Activated CD4-positive, alpha-beta T cell treated with anti-CD3 and anti-CD28 coated beads for 36 hours (primary cell): ENCODE data around the gene CD44. TPM values are rescaled to one million over a fixed set of nuclear protein-coding genes. Genes with fewer than 3 reads are reported as not detected.

Experiments used
- ATAC-seq: fragments of 200-7000 bp; cut with Tn5 transposase; one replicate; pipeline ENCODE4 v1.10.0; 2021; ENCODE audit warnings: mild to moderate bottlenecking, moderate library complexity
- CTCF ChIA-PET: fragments of 350-600 bp; sonication (Branson Sonifier 250); formaldehyde crosslinking; loops from one replicate; lab custom pipeline; 2021; ENCODE audit warnings: antibody characterized with exemption; lab: Charles Lee
- POLR2A ChIA-PET: fragments of 350-600 bp; sonication (Branson Sonifier 250); formaldehyde crosslinking; loops from one replicate; lab custom pipeline; 2021; ENCODE audit warnings: antibody characterized with exemption, inconsistent platforms; lab: Charles Lee
- DNase-seq: peaks from one replicate; pipeline ENCODE4 v3.0.0-alpha.2; 2020
- H3K27ac Mint-ChIP-seq: one replicate; pipeline ENCODE4 v1.8.0; 2021; ENCODE audit warnings: mixed read lengths
- H3K27me3 Mint-ChIP-seq: one replicate; pipeline ENCODE4 v1.8.0; 2021; ENCODE audit warnings: mixed read lengths
- H3K36me3 Mint-ChIP-seq: one replicate; pipeline ENCODE4 v1.8.0; 2021; ENCODE audit warnings: low read depth, mixed read lengths
- H3K4me1 Mint-ChIP-seq: one replicate; pipeline ENCODE4 v1.8.0; 2021; ENCODE audit warnings: mixed read lengths
- H3K4me3 Mint-ChIP-seq: one replicate; pipeline ENCODE4 v1.8.0; 2021; ENCODE audit warnings: mild to moderate bottlenecking, moderate library complexity, mixed read lengths
- H3K9me3 Mint-ChIP-seq: one replicate; pipeline ENCODE4 v1.8.0; 2021; ENCODE audit warnings: low read depth, mixed read lengths
- intact Hi-C, 2 experiments: fragments of 100-400 bp; cut with DNase I in 1 of 2; cut with micrococcal nuclease in 1 of 2; formaldehyde crosslinking; loops; one replicate each; pipeline versions ENCODE4 v1.14.2 to v1.15.1; 2022 to 2024; cut with DNase I, micrococcal nuclease
- total RNA-seq, 2 experiments: library from RNA; stranded (reverse); gene quantifications; one replicate each; pipeline ENCODE4 v1.2.3, GENCODE V29; 2021

Gene CD44
- total RNA-seq, 2 experiments from 2014 or later, result 357 to 435 TPM

DNA sequence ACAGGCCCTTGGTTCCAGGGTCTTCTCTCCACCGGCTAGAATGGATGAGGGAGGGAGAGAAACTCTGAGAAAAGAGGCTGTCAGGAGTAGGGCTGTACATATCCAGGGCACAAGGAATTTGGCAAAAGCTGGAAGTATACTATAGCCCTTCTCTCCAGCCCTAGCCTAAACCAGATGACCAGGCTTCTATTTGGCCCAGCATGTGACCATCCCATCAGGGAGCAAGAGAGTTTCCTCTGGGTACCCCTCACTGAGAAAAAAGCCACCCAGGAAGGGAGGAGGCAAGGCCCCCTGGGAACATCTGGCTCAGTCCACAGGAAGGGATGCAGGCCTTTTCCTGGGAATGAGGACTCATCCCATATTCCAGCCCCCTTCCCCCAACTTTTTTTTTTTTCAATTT lies 8.3 kb downstream of the CD44 start:
- peak overlapping the region; percentile 99 for H3K27ac Mint-ChIP-seq
- intact Hi-C loops, result loop anchor here (2.0 to 10.0 kb wide), 5 partner anchors 68 to 902 kb away; partner anchors contain the start of gene TRIM44 (in 1 of the 2)
- peak overlapping the region; percentile 65 for H3K4me3 Mint-ChIP-seq
- ChIA-PET POLR2A (interaction anchor here (1.0 to 2.5 kb wide), 12 partner anchors 9 to 497 kb away, joined by 3 to 49 read pairs (median 5); no protein-coding TSS in a partner anchor), CTCF (interaction anchor here (0.6 to 2.2 kb wide), 10 partner anchors 8 to 118 kb away, joined by 3 to 39 read pairs (median 4); no protein-coding TSS in a partner anchor)
- no peaks in the 10 kb centered on the region for H3K27me3 Mint-ChIP-seq
- no peaks in the 10 kb centered on the region for H3K9me3 Mint-ChIP-seq
- ATAC-seq (no peak), DNase-seq (no peak)
- peaks cover 82% of the 10 kb centered on the region for H3K36me3 Mint-ChIP-seq
- H3K4me1 Mint-ChIP-seq, result peaks cover 98% of the 10 kb centered on the region

DNA sequence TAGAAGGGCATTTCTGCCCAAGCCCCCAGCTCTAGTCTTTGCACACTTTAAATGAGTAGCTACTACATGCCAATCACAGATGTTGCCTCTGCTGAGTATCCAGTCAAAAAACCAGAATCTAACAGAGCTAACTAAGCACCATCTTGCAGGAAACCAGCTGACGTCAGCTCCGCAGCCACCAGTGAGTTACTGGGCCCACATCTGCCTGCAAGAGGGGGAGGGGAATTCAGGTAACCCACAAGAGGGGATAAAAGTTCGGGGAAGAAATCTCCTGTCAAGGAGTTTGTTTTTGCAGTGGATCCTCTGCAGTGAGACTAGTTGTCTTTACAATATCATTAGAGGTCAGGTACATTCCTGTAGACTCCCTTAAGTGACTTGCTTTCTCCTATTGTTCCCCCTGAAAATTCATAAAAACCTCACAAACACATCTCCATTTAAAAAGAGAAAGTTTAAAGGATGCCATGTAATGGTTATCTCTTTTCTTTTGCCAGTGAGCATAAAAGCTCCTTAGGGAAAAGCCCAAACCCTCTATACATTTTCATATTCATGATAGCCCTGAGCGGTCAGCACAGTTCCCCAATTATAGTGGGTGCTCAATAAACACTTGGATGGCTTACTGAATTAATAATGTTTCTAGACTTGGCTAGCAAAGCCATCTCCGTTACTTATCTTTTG lies 9.3 kb downstream of the CD44 start:
- POLR2A ChIA-PET, result interaction anchor here (0.7 to 5.7 kb wide), 5 partner anchors 8 to 82 kb away, joined by 3 to 33 read pairs (median 3); no protein-coding TSS in a partner anchor
- no peaks in the 10 kb centered on the region for H3K27me3 Mint-ChIP-seq
- intact Hi-C loops, result loop anchor here (1.0 to 10.0 kb wide), 4 partner anchors 9 to 903 kb away; partner anchors contain the start of gene TRIM44 (in 1 of the 2)
- H3K4me1 Mint-ChIP-seq, result peaks cover 100% of the 10 kb centered on the region
- DNase-seq (peak; percentile 71), ATAC-seq (no peak)
- peaks cover 88% of the 10 kb centered on the region for H3K36me3 Mint-ChIP-seq
- peak overlapping the region; percentile 79 for H3K27ac Mint-ChIP-seq
- CTCF ChIA-PET, result interaction anchor here (0.7 to 3.3 kb wide), 8 partner anchors 10 to 91 kb away, joined by 3 to 33 read pairs (median 4); no protein-coding TSS in a partner anchor
- H3K4me3 Mint-ChIP-seq, result peak overlapping the region; percentile 48
- no peaks in the 10 kb centered on the region for H3K9me3 Mint-ChIP-seq

DNA sequence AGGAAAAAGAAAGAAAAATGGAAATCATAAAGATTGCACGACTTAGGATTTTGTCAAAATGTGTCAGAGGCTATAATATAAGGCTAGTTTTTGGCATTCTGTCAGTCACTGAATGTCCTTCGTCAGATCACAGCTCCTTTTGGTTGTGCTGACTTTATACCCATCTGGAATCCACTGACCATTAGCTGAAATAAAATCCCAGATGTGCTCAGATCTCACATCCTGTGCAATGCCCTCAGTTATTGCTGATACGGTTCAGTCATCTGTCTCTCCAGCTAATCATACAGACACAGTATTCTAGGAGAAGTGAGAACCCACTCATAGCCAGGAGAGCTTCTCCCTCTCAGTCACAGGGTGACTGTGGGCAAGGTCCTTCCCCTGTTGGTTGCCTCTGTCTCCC lies 11.5 kb downstream of the CD44 start:
- DNase-seq, result no peak
- peaks cover 91% of the 10 kb centered on the region for H3K36me3 Mint-ChIP-seq
- H3K9me3 Mint-ChIP-seq, result peaks cover 5% of the 10 kb centered on the region
- no peak for ATAC-seq
- POLR2A ChIA-PET, result interaction anchor here (0.9 to 5.7 kb wide), 5 partner anchors 10 to 122 kb away, joined by 3 to 33 read pairs (median 4); no protein-coding TSS in a partner anchor
- intact Hi-C loops, result no loop called here
- CTCF ChIA-PET, result interaction anchor here (0.5 to 3.3 kb wide), 10 partner anchors 8 to 120 kb away, joined by 3 to 33 read pairs (median 4); no protein-coding TSS in a partner anchor
- no peaks in the 10 kb centered on the region for H3K27me3 Mint-ChIP-seq
- H3K4me1 Mint-ChIP-seq, result peaks cover 100% of the 10 kb centered on the region
- H3K27ac Mint-ChIP-seq, result peak overlapping the region; percentile 79
- no peak overlapping the region for H3K4me3 Mint-ChIP-seq

DNA sequence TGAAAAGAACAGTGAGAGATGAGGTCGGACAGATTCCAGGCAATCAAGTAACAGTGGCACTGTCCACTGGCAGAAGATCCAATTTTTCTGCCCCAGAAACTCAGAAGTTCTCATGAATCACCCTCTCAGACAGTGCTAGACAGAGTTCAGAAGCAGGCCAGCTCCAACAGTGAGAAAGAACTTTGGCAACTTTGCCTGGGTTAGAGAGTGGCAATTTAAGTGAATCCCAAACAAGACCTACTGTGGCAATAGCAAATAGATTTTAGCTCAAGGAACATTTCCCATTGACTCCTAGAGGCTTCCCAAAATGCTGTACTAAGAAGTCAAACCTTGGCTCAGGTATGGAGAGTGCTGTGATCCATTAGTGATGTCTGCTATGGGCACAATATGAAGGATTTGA lies 12.3 kb downstream of the CD44 start:
- ATAC-seq, result no peak
- peak overlapping the region; percentile 79 for H3K27ac Mint-ChIP-seq
- H3K36me3 Mint-ChIP-seq, result peaks cover 90% of the 10 kb centered on the region
- POLR2A ChIA-PET, result interaction anchor here (0.9 to 5.7 kb wide), 5 partner anchors 11 to 121 kb away, joined by 3 to 33 read pairs (median 4); no protein-coding TSS in a partner anchor
- intact Hi-C loops, result no loop called here
- no peaks in the 10 kb centered on the region for H3K27me3 Mint-ChIP-seq
- peaks cover 5% of the 10 kb centered on the region for H3K9me3 Mint-ChIP-seq
- H3K4me1 Mint-ChIP-seq, result peaks cover 100% of the 10 kb centered on the region
- DNase-seq, result no peak
- CTCF ChIA-PET, result interaction anchor here (0.7 to 3.3 kb wide), 12 partner anchors 8 to 240 kb away, joined by 3 to 33 read pairs (median 4); no protein-coding TSS in a partner anchor
- H3K4me3 Mint-ChIP-seq, result no peak overlapping the region

DNA sequence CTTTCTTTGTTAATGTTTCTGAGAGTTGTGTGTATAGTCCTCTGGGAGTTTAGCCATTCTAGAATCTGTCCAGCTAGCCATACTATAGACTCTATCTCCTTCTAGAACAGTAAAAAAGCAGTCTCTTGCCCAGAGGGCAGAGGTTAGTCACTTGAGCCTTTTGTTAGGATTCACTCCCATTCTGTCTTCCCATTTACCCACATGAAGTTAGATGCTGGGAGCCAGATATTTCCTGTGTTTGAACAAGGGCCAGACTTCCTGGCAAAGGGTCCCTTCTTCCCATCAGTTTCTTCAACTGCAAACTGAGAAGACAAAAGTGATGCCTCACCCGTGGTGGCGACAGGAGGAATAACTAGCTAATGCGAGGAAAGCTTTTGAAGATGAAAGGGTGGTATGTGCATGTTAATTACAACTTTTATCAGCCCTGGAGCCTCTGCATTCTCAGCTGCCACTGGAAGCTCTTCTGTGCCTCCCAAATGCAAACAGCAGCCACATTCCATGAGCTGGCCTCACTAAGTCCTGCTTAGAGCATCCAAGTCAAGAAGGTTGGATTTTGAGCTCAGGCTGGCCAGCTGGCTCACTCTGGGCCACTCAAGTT lies 12.8 kb downstream of the CD44 start:
- CTCF ChIA-PET, result interaction anchor here (0.7 to 1.5 kb wide), 6 partner anchors 12 to 240 kb away, joined by 3 to 5 read pairs (median 4); no protein-coding TSS in a partner anchor

GRCh38 chr11:35152575-35152974 lies 13.6 kb downstream of the CD44 start:
- Mint-ChIP-seq H3K27me3 (no peaks in the 10 kb centered on the region), H3K4me1 (peaks cover 99% of the 10 kb centered on the region), H3K9me3 (peaks cover 5% of the 10 kb centered on the region), H3K27ac (peak overlapping the region; percentile 84), H3K4me3 (peak overlapping the region; percentile 17), H3K36me3 (peaks cover 85% of the 10 kb centered on the region)
- no peak for DNase-seq
- POLR2A ChIA-PET, result interaction anchor here (0.6 to 5.7 kb wide), 4 partner anchors 10 to 470 kb away, joined by 3 to 33 read pairs (median 8); no protein-coding TSS in a partner anchor
- intact Hi-C loops, result no loop called here
- CTCF ChIA-PET, result interaction anchor here (1.3 kb wide), 1 partner anchor 13 kb away, joined by 4 read pairs; no protein-coding TSS in a partner anchor
- no peak for ATAC-seq

More for the DNA sequence above, 12.8 kb downstream of the CD44 start:
- Mint-ChIP-seq H3K9me3 (peaks cover 5% of the 10 kb centered on the region), H3K27ac (peak overlapping the region; percentile 79), H3K36me3 (peaks cover 87% of the 10 kb centered on the region), H3K4me3 (no peak overlapping the region), H3K27me3 (no peaks in the 10 kb centered on the region), H3K4me1 (peaks cover 99% of the 10 kb centered on the region)
- POLR2A ChIA-PET, result interaction anchor here (1.0 to 5.7 kb wide), 3 partner anchors 11 to 14 kb away, joined by 4 to 33 read pairs (median 13); no protein-coding TSS in a partner anchor
- DNase-seq (no peak), ATAC-seq (no peak)
- intact Hi-C loops, result no loop called here

DNA sequence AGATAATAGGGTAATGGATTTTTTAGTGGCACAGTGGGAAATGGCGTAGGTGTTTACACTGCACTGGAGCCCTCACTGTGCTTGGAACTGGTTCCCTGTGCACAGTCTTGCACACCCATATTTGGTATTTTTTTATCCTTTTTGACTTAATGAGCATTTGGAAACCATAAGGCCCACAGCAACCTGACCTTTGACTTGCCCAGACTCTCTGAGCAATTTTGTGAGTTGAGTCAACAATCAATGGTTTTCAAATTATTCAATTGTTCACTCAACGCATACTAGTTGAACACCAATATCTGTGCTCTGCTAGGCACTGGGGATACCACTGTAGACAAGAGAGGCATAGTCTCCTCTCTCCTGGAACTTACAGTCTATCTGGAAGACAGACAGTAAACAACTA lies 14.3 kb downstream of the CD44 start:
- CTCF ChIA-PET, result interaction anchor here (1.4 to 2.3 kb wide), 3 partner anchors 10 to 24 kb away, joined by 3 to 22 read pairs (median 5); no protein-coding TSS in a partner anchor
- Mint-ChIP-seq H3K4me3 (peak overlapping the region; percentile 17), H3K9me3 (peaks cover 5% of the 10 kb centered on the region), H3K27ac (peak overlapping the region; percentile 84), H3K27me3 (no peaks in the 10 kb centered on the region), H3K4me1 (peaks cover 99% of the 10 kb centered on the region), H3K36me3 (peaks cover 84% of the 10 kb centered on the region)
- peak; percentile 65 for ATAC-seq
- DNase-seq, result no peak
- intact Hi-C loops, result no loop called here
- POLR2A ChIA-PET, result interaction anchor here (0.6 to 5.7 kb wide), 3 partner anchors 12 to 471 kb away, joined by 3 to 33 read pairs (median 3); no protein-coding TSS in a partner anchor

- ATAC-seq, result no peak
- peaks cover 99% of the 10 kb centered on the region for H3K4me1 Mint-ChIP-seq
- H3K27ac Mint-ChIP-seq, result peak overlapping the region; percentile 62
- no peak overlapping the region for H3K4me3 Mint-ChIP-seq
- peaks cover 76% of the 10 kb centered on the region for H3K36me3 Mint-ChIP-seq
- intact Hi-C loops, result no loop called here
- peaks cover 5% of the 10 kb centered on the region for H3K9me3 Mint-ChIP-seq
- H3K27me3 Mint-ChIP-seq, result no peaks in the 10 kb centered on the region
- no peak for DNase-seq
- POLR2A ChIA-PET, result interaction anchor here (0.8 kb wide), 1 partner anchor 9 kb away, joined by 3 read pairs; no protein-coding TSS in a partner anchor
- CTCF ChIA-PET, result interaction anchor here (0.6 to 2.6 kb wide), 10 partner anchors 8 to 178 kb away, joined by 3 to 22 read pairs (median 4); partner anchors contain the start of gene CD44
These were observed 16.0 kb downstream of the CD44 start for GRCh38 chr11:35154952-35155351.

DNA sequence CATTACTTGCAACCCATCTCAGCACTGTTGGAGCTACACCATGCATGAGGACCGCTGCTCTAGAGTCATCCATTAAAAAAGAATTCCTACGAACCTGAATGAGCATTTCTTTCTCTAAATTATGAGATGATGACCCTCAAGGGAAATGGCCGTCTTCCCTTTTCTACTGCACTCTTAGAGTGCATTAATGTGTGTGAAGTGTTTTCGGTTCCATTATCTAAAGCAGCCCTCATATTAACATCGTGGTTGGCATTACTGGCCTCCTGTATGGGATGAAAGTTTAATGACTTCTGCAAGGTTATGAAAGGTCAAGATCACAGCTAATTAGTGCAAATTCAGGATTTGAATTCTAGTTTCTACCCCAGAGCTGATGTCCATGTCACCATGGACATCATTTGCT lies 16.7 kb downstream of the CD44 start:
- Mint-ChIP-seq H3K4me1 (peaks cover 99% of the 10 kb centered on the region), H3K36me3 (peaks cover 75% of the 10 kb centered on the region), H3K27me3 (no peaks in the 10 kb centered on the region), H3K4me3 (no peak overlapping the region), H3K27ac (peak overlapping the region; percentile 65), H3K9me3 (peaks cover 5% of the 10 kb centered on the region)
- CTCF ChIA-PET, result interaction anchor here (0.7 to 2.6 kb wide), 5 partner anchors 7 to 124 kb away, joined by 3 to 22 read pairs (median 9); no protein-coding TSS in a partner anchor
- intact Hi-C loops, result no loop called here
- ATAC-seq, result no peak
- DNase-seq, result no peak
- POLR2A ChIA-PET, result interaction anchor here (0.8 kb wide), 1 partner anchor 9 kb away, joined by 3 read pairs; no protein-coding TSS in a partner anchor

DNA sequence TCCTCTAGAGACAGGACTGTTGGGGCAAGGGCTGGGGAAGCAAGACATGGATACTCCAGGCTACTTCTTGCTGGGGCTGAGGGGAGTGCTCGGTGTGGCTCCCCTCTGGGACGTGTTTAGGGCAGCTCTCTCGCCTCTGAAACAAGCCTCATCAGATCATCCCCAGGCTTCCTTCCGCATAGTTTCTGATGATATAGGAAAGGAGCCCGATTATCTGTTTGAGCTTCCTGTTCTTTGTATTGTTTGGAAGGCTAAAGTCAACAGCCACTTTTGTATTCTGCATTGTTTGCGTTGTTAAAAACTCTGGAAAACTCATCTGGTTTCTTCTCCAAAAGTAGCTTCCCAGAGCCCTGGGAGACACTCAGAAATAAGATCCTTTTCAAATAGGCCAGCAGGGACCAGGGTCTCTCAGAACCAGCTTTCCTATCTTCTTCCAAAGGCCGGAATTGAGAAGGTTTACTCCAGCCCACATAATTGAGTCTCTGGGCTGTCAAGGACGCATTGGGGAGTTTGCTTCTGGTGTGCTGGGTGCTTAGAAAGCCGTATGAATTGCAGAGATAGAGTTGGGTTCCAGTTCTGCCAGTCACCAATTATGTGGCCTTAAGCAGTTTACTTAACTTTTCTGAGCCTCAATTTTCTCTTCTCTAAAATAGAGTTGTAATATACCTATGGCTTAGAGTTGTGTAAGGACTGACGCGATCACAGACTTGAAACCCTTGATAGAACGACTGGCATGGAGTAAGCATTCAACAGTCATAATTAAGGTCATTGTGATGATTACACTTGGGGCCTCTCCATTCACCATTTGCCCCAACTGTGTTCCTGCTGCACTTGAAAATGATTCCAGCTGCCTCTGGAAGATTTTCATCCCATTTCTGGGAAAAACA lies 19.1 kb downstream of the CD44 start:
- Mint-ChIP-seq H3K4me1 (peaks cover 99% of the 10 kb centered on the region), H3K4me3 (no peak overlapping the region), H3K36me3 (peaks cover 75% of the 10 kb centered on the region), H3K27ac (peak overlapping the region; percentile 85), H3K9me3 (peaks cover 5% of the 10 kb centered on the region), H3K27me3 (no peaks in the 10 kb centered on the region)
- ATAC-seq (no peak), DNase-seq (no peak)
- intact Hi-C loops, result loop anchor here in 1 of 2 experiments (1.0 kb wide), 1 partner anchor 10 kb away; no protein-coding TSS in a partner anchor
- ChIA-PET CTCF (interaction anchor here (0.6 to 1.3 kb wide), 3 partner anchors 8 to 148 kb away, joined by 3 to 7 read pairs (median 4); no protein-coding TSS in a partner anchor), POLR2A (interaction anchor here (0.7 kb wide), 1 partner anchor 12 kb away, joined by 3 read pairs; no protein-coding TSS in a partner anchor)
